Activated CD4-positive, alpha-beta T cell treated with anti-CD3 and anti-CD28 coated beads, Interleukin-2, amount 50 U/mL, for 48 hours (primary cell): Measurements from ENCODE around the gene AKAIN1.

Source experiments
- DNase-seq, 2 experiments: peaks; one replicate each; pipeline ENCODE4 v3.0.0-alpha.2; 2020

AKAIN1 gene, protein sequence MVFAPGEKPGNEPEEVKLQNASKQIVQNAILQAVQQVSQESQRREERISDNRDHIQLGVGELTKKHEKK

GRCh38 chr18:5197032-5197434, at the start of gene AKAIN1:
TSS of gene AKAIN1 (minus strand) at chr18:5197257. CDS start at chr18:5197053, 204 bp downstream.
- peak; percentile 16 to 18 for DNase-seq

- DNase-seq: no peak
Observed at GRCh38 chr18:5244941-5245340, 47.9 kb upstream of the AKAIN1 start.

DNA sequence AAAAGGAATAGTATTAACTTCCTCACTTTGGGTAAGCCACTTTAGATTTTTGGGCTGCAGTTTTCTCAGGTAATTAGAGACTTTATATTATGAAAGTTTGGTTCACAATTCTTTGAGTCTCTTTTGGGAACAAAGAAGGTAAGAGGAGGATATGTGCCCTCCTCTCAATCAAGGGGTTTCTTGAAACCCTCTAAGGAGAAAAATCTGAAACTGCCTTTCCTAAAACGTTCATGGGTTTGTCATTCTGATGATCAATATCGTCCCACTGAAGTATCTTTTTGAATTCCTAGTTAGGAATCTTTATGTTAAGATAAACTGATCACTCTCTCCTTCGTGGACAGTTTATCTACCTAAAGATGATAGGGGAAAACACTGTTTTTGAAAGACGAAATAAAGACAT, 42.4 kb upstream of the AKAIN1 start:
- no peak for DNase-seq

- DNase-seq: peak; percentile 33 to 45
Observed at GRCh38 chr18:5238371-5238976, 41.4 kb upstream of the AKAIN1 start.

GRCh38 chr18:5237723-5238370, 40.8 kb upstream of the AKAIN1 start:
- peak; percentile 84 to 87 for DNase-seq

- no peak for DNase-seq
Observed at GRCh38 chr18:5237083-5237722, 40.1 kb upstream of the AKAIN1 start.

DNA sequence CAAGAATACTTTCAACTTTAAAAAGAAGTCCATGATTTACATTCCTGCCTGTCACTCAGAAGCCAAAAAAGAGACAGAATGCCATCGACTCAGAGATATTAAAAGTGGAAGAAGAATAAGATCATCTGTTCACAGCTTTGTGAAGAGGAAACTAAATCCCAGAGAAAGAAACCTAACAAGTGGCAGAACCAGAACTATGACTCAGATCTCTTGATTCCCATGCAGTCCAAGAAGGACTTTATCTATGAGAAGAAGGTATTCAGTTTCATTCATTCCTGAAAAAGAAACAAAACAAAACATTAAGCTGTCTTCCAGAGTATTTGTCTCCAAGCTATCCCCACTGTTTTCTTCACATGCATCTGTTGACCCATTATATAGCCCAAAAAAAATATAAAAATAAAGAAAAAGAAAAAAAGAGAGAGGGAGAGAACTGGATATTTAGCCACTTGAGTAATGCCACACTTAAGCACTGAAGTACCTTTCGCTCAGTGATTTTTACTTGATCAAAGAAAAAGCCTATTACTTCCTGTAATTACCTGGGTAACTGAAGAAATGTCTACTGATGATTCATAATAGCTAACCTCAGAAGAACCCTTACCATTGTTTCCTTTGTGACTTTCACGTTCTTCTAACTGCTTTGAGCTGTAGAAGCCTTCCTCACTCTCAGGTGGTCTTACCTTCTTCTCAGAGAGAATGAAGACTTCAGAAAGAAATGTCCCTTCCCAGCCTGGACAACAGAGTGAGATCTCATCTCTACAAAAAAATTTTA, 17.7 kb upstream of the AKAIN1 start:
- no peak for DNase-seq

- no peak for DNase-seq
Observed at GRCh38 chr18:5207471-5208150, 10.6 kb upstream of the AKAIN1 start.

DNA sequence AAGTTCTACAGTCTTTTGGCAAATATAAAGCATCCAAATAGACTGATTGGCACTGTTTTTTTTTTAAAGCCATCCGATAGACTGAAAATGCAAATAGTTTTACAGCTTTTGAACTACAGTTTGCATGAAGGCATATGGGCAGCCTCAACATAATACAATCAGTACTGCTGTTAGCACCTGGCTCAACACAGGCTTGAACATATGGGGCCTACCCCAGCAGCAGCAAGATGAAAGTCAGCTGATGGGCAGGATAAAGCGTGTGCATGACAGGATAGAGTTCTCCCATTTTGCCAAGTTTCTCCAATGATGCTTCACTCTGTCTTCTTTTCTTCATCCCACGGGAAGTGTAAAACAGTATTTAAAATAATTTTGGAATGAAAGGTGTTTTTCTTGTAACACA, 1.3 kb upstream of the AKAIN1 start:
- no peak for DNase-seq

- DNase-seq: no peak
Observed at GRCh38 chr18:5197461-5197860, 404 bp upstream of the AKAIN1 start.

DNA sequence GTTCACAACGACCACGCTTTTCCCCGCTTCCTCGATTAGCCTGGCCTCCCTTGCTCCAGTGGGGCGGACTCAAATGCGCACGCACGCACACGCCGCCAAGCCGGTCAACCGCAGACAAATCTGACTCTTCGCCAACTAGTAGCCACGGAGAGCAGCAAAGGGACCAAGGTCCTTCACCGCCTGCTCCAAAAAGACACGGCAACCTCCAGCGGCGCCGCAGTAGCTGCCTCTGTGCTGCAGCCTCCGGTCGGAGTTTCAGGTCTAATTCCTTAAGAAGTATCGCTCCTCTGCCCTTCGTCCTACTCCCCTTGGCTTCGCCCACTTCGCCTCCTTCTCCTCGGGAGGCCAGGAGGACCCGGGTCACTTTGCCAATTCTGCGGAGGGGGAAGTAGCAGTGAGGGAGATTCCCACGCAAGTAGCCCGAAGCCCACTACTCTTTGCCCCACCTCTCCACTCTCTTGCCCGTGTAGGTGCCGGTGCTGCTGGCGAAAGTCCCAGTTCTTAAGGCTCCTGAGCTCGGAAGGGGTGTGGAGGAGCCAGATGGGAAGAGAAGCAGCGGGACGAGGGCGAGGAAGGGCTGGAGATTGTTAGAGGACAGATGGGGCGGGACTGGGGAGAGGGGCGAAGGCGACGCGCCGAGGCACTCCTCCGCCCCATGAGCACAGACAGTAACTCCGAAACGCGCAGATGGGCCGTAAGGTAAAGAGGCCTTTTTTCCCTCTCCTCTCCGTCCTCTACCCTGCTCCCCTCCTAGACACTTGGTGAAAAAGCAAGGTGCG, 615 bp downstream of the AKAIN1 start:
- DNase-seq: no peak

GRCh38 chr18:5195656-5196055, 1.4 kb downstream of the AKAIN1 start:
- no peak for DNase-seq

GRCh38 chr18:5180254-5180653, 16.8 kb downstream of the AKAIN1 start:
- DNase-seq: no peak

DNA sequence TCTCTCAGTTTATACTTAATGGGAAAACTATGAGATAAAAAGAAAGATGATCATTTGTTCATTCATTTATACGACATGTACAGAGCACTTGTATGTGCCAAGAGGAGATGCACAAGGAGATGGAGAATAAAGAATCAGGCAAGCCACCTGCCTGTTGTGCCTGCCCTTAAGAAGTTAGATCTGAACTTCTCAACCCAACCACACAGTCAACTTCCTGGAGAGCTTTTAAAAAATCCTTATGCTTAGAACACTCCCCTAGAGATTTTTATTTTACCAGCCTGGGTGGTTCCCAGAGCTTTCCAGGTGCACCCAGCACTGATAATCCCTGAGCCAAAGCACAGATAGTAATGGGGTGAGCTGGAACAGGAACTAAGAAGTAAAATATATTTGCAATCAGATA, 18.5 kb downstream of the AKAIN1 start:
- DNase-seq: no peak

DNA sequence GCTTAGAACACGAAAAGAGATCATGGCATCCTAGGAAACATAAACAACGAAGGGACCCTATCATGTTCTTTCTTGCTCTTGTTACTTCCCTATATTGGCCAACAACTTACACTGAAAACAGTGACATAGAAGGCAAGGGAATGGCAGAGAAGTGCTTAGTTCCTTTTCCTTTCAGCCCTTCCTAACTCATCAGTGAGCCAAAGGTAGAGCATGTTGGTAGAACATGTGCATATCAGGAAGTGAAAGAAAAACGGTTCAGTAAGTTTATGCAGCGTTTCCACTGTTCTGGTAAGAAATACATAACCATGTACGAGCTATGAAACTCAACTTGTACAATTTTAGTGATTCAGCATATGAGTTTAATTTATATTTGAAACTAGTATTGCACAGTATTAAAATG, 21.7 kb downstream of the AKAIN1 start:
- no peak for DNase-seq

- no peak for DNase-seq
Observed at GRCh38 chr18:5173646-5174045, 23.4 kb downstream of the AKAIN1 start.

GRCh38 chr18:5173236-5173635, 23.8 kb downstream of the AKAIN1 start:
- no peak for DNase-seq

DNA sequence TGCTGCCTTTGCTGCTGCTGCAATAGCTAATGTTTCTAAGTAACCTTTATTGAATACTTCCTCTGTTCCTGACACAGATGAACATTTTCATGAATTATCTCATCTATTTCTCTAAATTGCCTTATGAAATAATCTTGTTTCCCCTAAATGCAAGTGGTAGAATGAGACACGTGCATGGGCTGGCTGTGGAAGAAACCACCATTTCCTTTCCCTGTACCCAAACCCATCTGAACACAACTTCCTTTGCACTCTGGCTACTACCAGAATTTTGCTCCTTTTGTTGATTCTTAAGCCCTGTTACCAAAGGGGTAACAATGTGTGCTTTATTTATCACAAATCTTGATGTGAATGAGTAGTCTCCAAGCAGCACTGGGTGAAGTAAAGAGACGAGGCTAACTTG, 29.2 kb downstream of the AKAIN1 start:
- DNase-seq: no peak

DNA sequence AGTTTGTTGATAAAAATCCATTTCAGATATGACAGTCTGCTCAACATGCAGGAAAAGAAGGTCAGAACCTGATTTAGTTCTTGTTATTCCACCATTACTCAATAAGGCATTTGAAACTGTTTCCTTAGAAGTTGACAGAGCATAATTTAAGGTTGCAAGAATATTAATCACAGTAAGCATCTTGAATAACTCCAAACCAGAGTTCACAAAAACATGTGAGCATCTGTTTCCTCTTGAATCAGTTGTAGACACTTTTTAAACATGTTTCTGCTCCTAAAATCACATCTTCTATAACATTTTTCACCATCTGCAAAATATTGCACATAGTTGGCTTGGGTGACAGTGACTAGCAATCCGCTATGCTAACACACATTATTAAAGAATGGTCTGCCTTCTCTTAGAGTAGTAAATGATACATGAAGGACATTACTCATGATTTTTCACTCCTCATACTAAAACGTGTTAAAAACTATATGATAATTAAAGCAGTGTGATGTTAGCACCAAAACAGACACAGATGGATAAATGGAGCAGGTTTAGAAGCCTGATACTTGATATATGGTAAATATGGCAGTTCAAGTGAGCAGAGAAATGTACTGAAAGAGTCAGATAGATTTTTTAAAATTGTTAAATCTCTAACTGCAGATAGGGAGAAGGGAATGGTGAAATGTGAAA, 30.3 kb downstream of the AKAIN1 start:
- DNase-seq: no peak

DNA sequence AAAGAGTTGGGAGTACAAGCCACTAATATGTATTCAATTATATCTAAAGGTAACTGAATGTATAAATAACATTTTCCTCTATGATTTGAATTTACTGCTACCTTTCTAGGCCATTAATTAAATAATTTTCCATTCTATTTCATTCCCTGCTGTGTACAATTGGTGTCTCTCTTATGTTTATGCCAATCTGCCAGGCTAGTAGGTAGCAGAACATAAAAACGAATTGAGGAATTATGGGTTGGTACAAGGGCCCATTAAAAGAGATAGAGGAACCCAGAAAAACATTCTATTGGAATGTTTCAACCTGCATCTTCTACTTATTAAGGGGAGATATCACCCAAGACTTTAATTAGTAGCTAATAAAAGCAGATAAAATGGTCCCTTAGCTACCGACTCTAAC, 32.2 kb downstream of the AKAIN1 start:
- DNase-seq: no peak

DNA sequence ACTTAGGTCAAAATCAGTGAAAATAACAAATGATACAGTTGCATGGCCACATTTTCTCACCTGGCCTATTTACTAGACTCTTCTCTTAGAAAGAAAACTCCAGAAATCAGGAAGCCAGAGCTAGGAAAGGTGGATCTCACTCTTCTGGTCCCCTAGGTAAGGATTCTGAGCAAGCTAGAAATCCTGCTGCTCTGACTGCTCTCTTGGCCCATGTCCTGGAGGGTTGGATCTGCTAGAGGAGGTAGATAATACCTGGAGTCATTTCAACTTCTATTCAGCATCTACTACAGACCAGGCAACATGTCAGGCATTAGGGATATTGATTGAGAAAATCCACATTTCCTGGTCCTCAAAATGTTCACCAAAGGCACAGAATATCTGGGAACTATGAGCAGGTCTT, 34.9 kb downstream of the AKAIN1 start:
- DNase-seq: no peak

- DNase-seq: no peak
Observed at GRCh38 chr18:5159080-5159479, 38.0 kb downstream of the AKAIN1 start.
